HL-60 (cell line): ENCODE results near the gene DAD1.

ENCODE experiments used
- DNase-seq, 2 experiments: peaks; one replicate each; pipeline ENCODE4 v3.0.0-alpha.2; 2010 to 2020; ENCODE audit warnings: low read depth in 1 of 2, low spot score in 1 of 2
- H3K27ac ChIP-seq: fragments of 250-450 bp; sonication (Bioruptor Pico); replicated peaks from 2 replicates; pipeline ENCODE4 v1.5.1; 2020; ENCODE audit warnings: mild to moderate bottlenecking, moderate library complexity
- H3K27me3 ChIP-seq: fragments of 250-450 bp; sonication (Bioruptor Pico); 2 replicates; pipeline ENCODE4 v1.5.1; 2021; ENCODE audit warnings: mild to moderate bottlenecking, moderate library complexity; ENCODE audit not compliant: insufficient read depth, poor library complexity, severe bottlenecking
- H3K4me3 ChIP-seq: replicated peaks from 2 replicates; pipeline ENCODE4 v1.5.1; 2011; ENCODE audit warnings: mild to moderate bottlenecking, control low read depth, low read length; ENCODE audit not compliant: insufficient read depth
- GABPA ChIP-seq: IDR thresholded peaks from 2 replicates; pipeline ENCODE4 v1.6.1; 2012; ENCODE audit warnings: low read depth
- POLR2AphosphoS5 ChIP-seq: IDR thresholded peaks from 2 replicates; pipeline ENCODE4 v1.6.1; 2012; ENCODE audit warnings: low read depth
- SPI1 ChIP-seq: IDR thresholded peaks from 2 replicates; pipeline ENCODE4 v1.6.1; 2012; ENCODE audit warnings: low read depth, mild to moderate bottlenecking, borderline replicate concordance
- TF ChIP-seq, protein P1 (sequence below): IDR thresholded peaks from 2 replicates; pipeline ENCODE4 v1.6.1; 2012; ENCODE audit warnings: low read depth; ENCODE audit not compliant: insufficient replicate concordance
- TF ChIP-seq, protein P2 (sequence below): IDR thresholded peaks from one replicate; pipeline ENCODE4 v1.5.1; 2011; ENCODE audit warnings: low read length, control low read depth, inconsistent platforms; ENCODE audit not compliant: insufficient read depth

The DAD1 gene

DNA sequence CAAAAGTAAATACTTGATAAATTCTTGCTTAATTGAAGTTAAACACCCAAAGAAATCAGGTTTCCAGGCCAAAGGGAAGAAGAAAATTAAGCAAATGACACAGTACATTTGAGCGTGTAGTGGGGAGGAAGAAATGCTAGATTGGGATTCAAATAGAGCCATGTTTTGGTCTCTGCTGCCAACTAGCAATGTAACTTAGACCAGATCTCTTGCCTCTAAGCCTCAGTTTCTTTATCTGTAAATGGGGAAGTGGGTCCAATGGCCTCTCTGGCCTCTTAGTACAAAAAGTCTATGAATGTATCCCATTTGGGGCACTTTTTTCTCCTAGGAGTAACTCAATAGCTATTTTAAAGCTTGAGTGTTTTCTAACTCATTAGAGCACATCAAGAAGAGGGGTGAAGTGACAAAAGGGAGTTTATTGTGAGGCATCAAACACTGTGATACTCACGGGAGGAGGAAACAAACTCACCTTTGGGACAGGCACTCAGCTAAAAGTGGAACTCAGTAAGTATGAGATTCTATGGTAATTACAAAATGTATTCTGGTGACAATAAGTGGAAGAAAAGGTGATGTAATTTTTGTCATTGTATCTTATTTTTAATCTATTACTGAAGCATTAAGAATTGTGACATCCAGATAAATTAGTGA, 55.8 kb downstream of the DAD1 start:
- H3K4me3 ChIP-seq = no peak overlapping the region
- no peak overlapping the region for H3K27ac ChIP-seq
- no peak for DNase-seq
- no peaks in the 10 kb centered on the region for H3K27me3 ChIP-seq
- TF ChIP-seq, protein P1, sequence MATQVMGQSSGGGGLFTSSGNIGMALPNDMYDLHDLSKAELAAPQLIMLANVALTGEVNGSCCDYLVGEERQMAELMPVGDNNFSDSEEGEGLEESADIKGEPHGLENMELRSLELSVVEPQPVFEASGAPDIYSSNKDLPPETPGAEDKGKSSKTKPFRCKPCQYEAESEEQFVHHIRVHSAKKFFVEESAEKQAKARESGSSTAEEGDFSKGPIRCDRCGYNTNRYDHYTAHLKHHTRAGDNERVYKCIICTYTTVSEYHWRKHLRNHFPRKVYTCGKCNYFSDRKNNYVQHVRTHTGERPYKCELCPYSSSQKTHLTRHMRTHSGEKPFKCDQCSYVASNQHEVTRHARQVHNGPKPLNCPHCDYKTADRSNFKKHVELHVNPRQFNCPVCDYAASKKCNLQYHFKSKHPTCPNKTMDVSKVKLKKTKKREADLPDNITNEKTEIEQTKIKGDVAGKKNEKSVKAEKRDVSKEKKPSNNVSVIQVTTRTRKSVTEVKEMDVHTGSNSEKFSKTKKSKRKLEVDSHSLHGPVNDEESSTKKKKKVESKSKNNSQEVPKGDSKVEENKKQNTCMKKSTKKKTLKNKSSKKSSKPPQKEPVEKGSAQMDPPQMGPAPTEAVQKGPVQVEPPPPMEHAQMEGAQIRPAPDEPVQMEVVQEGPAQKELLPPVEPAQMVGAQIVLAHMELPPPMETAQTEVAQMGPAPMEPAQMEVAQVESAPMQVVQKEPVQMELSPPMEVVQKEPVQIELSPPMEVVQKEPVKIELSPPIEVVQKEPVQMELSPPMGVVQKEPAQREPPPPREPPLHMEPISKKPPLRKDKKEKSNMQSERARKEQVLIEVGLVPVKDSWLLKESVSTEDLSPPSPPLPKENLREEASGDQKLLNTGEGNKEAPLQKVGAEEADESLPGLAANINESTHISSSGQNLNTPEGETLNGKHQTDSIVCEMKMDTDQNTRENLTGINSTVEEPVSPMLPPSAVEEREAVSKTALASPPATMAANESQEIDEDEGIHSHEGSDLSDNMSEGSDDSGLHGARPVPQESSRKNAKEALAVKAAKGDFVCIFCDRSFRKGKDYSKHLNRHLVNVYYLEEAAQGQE = no peak
- TF ChIP-seq SPI1 = no peak
- TF ChIP-seq POLR2AphosphoS5 = no peak
- TF ChIP-seq, protein P2, sequence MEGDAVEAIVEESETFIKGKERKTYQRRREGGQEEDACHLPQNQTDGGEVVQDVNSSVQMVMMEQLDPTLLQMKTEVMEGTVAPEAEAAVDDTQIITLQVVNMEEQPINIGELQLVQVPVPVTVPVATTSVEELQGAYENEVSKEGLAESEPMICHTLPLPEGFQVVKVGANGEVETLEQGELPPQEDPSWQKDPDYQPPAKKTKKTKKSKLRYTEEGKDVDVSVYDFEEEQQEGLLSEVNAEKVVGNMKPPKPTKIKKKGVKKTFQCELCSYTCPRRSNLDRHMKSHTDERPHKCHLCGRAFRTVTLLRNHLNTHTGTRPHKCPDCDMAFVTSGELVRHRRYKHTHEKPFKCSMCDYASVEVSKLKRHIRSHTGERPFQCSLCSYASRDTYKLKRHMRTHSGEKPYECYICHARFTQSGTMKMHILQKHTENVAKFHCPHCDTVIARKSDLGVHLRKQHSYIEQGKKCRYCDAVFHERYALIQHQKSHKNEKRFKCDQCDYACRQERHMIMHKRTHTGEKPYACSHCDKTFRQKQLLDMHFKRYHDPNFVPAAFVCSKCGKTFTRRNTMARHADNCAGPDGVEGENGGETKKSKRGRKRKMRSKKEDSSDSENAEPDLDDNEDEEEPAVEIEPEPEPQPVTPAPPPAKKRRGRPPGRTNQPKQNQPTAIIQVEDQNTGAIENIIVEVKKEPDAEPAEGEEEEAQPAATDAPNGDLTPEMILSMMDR = no peak
- no peak for TF ChIP-seq GABPA

- DNase-seq = no peak
- no peak overlapping the region for H3K4me3 ChIP-seq
- H3K27me3 ChIP-seq = no peaks in the 10 kb centered on the region
- no peak overlapping the region for H3K27ac ChIP-seq
- TF ChIP-seq SPI1 = peak; percentile 16; the same call in 1 of the 2 replicates
- TF ChIP-seq GABPA = no peak
Measured at GRCh38 chr14:22532345-22533056, 56.5 kb downstream of the DAD1 start.

DNA sequence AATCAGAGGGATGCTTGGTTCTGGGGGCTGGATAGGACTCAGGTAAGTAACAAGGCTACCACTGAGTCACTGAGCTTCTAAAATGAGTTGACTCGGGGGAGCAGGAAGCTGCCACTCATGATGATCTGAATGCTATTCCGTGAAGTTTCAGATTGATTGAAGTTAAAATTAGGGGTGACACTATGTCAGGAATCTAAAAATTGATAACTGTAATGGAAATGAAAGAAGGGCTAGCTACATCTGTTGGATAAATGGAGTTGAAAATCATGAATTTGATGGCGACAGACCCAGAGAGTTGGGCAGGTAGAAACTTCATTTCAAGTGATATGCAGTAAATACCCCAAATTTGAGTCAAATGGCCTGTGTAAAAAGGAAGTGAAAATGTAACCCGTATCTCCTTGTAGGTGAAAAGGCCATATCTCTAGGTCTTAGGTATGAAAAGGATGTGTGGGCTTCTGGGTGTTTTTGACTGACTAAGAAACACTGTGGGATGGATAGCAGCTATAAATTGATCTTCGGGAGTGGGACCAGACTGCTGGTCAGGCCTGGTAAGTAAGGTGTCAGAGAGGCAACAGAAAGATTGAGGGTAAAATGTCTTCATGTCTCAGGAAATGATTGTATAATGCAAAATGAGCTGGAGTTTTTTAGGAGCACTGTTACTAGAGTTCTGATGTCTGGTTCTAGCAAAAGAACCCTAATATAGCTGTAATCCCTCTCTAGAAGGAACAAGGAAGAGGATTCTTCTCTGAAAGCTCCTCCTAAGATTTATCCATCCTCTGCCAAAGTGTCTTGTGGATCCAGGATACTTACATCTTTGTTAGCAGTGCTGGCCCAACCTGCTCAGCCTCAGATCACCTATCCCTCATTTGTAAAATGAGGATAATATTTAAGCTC, 57.3 kb downstream of the DAD1 start:
- TF ChIP-seq SPI1 (no peak), GABPA (no peak), POLR2AphosphoS5 (no peak)
- TF ChIP-seq, protein P2 = no peak
- TF ChIP-seq, protein P1 = no peak
- no peak for DNase-seq
- no peak overlapping the region for H3K4me3 ChIP-seq
- H3K27me3 ChIP-seq = no peaks in the 10 kb centered on the region
- H3K27ac ChIP-seq = no peak overlapping the region

DNA sequence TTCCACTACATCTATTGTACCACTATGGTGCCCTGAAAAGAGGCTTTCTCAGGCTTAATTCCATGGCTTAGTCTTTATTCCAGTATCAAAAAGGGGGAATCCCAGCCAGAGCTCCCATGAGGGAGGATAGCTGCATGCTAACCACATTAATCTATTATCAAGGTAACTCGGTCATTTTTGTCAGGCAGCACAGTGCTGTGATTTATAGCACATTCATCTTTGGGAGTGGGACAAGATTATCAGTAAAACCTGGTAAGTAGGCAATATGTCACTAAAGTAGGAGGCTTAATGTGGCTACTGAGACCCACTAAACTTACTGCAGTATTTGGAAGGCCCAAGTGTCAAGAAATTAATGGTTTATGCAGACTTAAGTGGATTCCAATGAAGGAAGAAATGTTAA, 58.9 kb downstream of the DAD1 start:
- TF ChIP-seq SPI1 (no peak), POLR2AphosphoS5 (no peak), GABPA (no peak)
- TF ChIP-seq, protein P2 = no peak
- TF ChIP-seq, protein P1 = no peak
- Histone ChIP-seq H3K27ac (no peak overlapping the region), H3K4me3 (no peak overlapping the region)

More for the DNA sequence above, 58.9 kb downstream of the DAD1 start:
- no peak for DNase-seq
- no peaks in the 10 kb centered on the region for H3K27me3 ChIP-seq
